Measurements from ENCODE around the gene CKS1B. TPM values are rescaled to one million over a fixed set of nuclear protein-coding genes. Genes with fewer than 3 reads are reported as not detected.
A peak's percentile ranks its signal among the peaks of the same experiment; 100 is the strongest.

CKS1B gene
- total RNA-seq, 2 donors from 2014 or later, result 145 to 229 TPM

- Histone ChIP-seq H3K9ac (ENCODE audit: extremely low read depth, low read length, poor library complexity, severe bottlenecking) (no peak overlapping the region), H3K27ac (ENCODE audit: low read depth, low read length) (no peak overlapping the region)
Measured at GRCh38 chr1:155011004-155011416, 36.5 kb downstream of the CKS1B start.

GRCh38 chr1:155011437-155012025, 37.0 kb downstream of the CKS1B start:
- Mint-ChIP-seq H3K27ac (no peak overlapping the region), H3K36me3 (ENCODE audit: low read depth) (peaks cover 14% of the 10 kb centered on the region), H3K4me1 (peaks cover 14% of the 10 kb centered on the region), H3K9me3 (no peaks in the 10 kb centered on the region), H3K4me3 (no peak overlapping the region), H3K27me3 (ENCODE audit: insufficient read depth) (no peaks in the 10 kb centered on the region)
- H3K9ac ChIP-seq (ENCODE audit: extremely low read depth, low read length, poor library complexity, severe bottlenecking), result no peak overlapping the region
- H3K4me3 ChIP-seq (ENCODE audit: low read length), result no peak overlapping the region
- no peak for DNase-seq
- no peaks in the 10 kb centered on the region for H3K9me3 ChIP-seq (ENCODE audit: control insufficient read depth, low read length)
- WGBS, 2 experiments (ENCODE audit: insufficient coverage in 1 of 2, insufficient read length in 1 of 2), result 91 to 100% methylated on average over 2 to 4 of the region's 6 CpGs
- H3K27ac ChIP-seq (ENCODE audit: low read depth, low read length), result no peak overlapping the region
- H3K36me3 ChIP-seq (ENCODE audit: control insufficient read depth, insufficient read depth, low read length), result peaks cover 10% of the 10 kb centered on the region
- no peaks in the 10 kb centered on the region for H3K27me3 ChIP-seq (ENCODE audit: control insufficient read depth, insufficient read depth, low read length, poor library complexity, severe bottlenecking)
- TF ChIP-seq CTCF (conservative IDR thresholded peaks at IDR 0.05), result no peak
- no peaks in the 10 kb centered on the region for H3K4me1 ChIP-seq (ENCODE audit: control insufficient read depth, insufficient read depth, low read length)

More at GRCh38 chr1:155011004-155011416, 36.5 kb downstream of the CKS1B start:
- TF ChIP-seq CTCF (conservative IDR thresholded peaks at IDR 0.05), result no peak
- H3K4me1 ChIP-seq (ENCODE audit: control insufficient read depth, insufficient read depth, low read length), result no peaks in the 10 kb centered on the region
- H3K36me3 ChIP-seq (ENCODE audit: control insufficient read depth, insufficient read depth, low read length), result peaks cover 10% of the 10 kb centered on the region
- no peak overlapping the region for H3K4me3 ChIP-seq (ENCODE audit: low read length)
- Mint-ChIP-seq H3K4me3 (no peak overlapping the region), H3K4me1 (peaks cover 14% of the 10 kb centered on the region), H3K27ac (no peak overlapping the region), H3K27me3 (ENCODE audit: insufficient read depth) (no peaks in the 10 kb centered on the region), H3K36me3 (ENCODE audit: low read depth) (peaks cover 11% of the 10 kb centered on the region), H3K9me3 (no peaks in the 10 kb centered on the region)
- DNase-seq, result no peak
- no peaks in the 10 kb centered on the region for H3K9me3 ChIP-seq (ENCODE audit: control insufficient read depth, low read length)
- H3K27me3 ChIP-seq (ENCODE audit: control insufficient read depth, insufficient read depth, low read length, poor library complexity, severe bottlenecking), result no peaks in the 10 kb centered on the region
- WGBS, 2 experiments (ENCODE audit: insufficient coverage in 1 of 2, insufficient read length in 1 of 2), result 88 to 92% methylated on average over 3 to 5 of the region's 5 CpGs

- Mint-ChIP-seq H3K36me3 (ENCODE audit: low read depth) (peaks cover 14% of the 10 kb centered on the region), H3K9me3 (no peaks in the 10 kb centered on the region), H3K27ac (peak overlapping the region; percentile 48), H3K4me3 (no peak overlapping the region), H3K27me3 (ENCODE audit: insufficient read depth) (no peaks in the 10 kb centered on the region), H3K4me1 (peaks cover 14% of the 10 kb centered on the region)
- WGBS, 2 experiments (ENCODE audit: insufficient coverage in 1 of 2, insufficient read length in 1 of 2), result 37% methylated on average over 9 of the region's 9 CpGs; no CpG with 5 or more reads in 1 of the 2 experiments
- H3K9me3 ChIP-seq (ENCODE audit: control insufficient read depth, low read length), result no peaks in the 10 kb centered on the region
- H3K9ac ChIP-seq (ENCODE audit: extremely low read depth, low read length, poor library complexity, severe bottlenecking), result no peak overlapping the region
- peaks cover 10% of the 10 kb centered on the region for H3K36me3 ChIP-seq (ENCODE audit: control insufficient read depth, insufficient read depth, low read length)
- TF ChIP-seq CTCF (conservative IDR thresholded peaks at IDR 0.05), result no peak
- no peaks in the 10 kb centered on the region for H3K27me3 ChIP-seq (ENCODE audit: control insufficient read depth, insufficient read depth, low read length, poor library complexity, severe bottlenecking)
- H3K4me3 ChIP-seq (ENCODE audit: low read length), result no peak overlapping the region
- DNase-seq, result peak; percentile 97
- H3K27ac ChIP-seq (ENCODE audit: low read depth, low read length), result no peak overlapping the region
- no peaks in the 10 kb centered on the region for H3K4me1 ChIP-seq (ENCODE audit: control insufficient read depth, insufficient read depth, low read length)
Measured at GRCh38 chr1:155012026-155012546, 37.6 kb downstream of the CKS1B start.

All from endodermal cell (in vitro differentiated cells).